DOHH2 (cell line): ENCODE measurements around the gene HOXD10.

Experiments
- H3F3A ChIP-seq: fragments of 200-600 bp; sonication (generic), shearing (Covaris generic); 2 replicates; pipeline ENCODE4 v1.6.0; 2016; ENCODE audit warnings: antibody characterized with exemption, mild to moderate bottlenecking; ENCODE audit not compliant: control insufficient read depth, insufficient read depth
- H3K27ac ChIP-seq: fragments of 200-600 bp; sonication (generic); 2 replicates; pipeline ENCODE4 v1.5.1; 2014; ENCODE audit warnings: low read depth, mild to moderate bottlenecking, low read length, moderate library complexity
- H3K27me3 ChIP-seq: fragments of 200-600 bp; sonication (generic); 2 replicates; pipeline ENCODE4 v1.6.1; 2014; ENCODE audit warnings: mild to moderate bottlenecking, low read length, mixed read lengths; ENCODE audit not compliant: control insufficient read depth
- H3K36me3 ChIP-seq: fragments of 200-600 bp; sonication (generic); 2 replicates; pipeline ENCODE4 v1.6.1; 2014; ENCODE audit warnings: mild to moderate bottlenecking, low read length, moderate library complexity, mixed read lengths; ENCODE audit not compliant: control insufficient read depth
- H3K4me1 ChIP-seq: fragments of 200-600 bp; sonication (generic); 2 replicates; pipeline ENCODE4 v1.6.1; 2014; ENCODE audit warnings: mild to moderate bottlenecking, low read length, mixed read lengths; ENCODE audit not compliant: control insufficient read depth
- H3K4me2 ChIP-seq: fragments of 200-600 bp; sonication (generic); 2 replicates; pipeline ENCODE4 v1.6.0; 2014; ENCODE audit warnings: mild to moderate bottlenecking, low read length, moderate library complexity
- H3K4me3 ChIP-seq: fragments of 200-600 bp; sonication (generic); 2 replicates; pipeline ENCODE4 v1.5.1; 2014; ENCODE audit warnings: mild to moderate bottlenecking, low read length, mixed read lengths
- H3K79me2 ChIP-seq: fragments of 200-600 bp; sonication (generic); 2 replicates; pipeline ENCODE4 v1.6.1; 2014; ENCODE audit warnings: mild to moderate bottlenecking, low read length, mixed read lengths; ENCODE audit not compliant: control insufficient read depth
- H3K9me2 ChIP-seq: fragments of 200-600 bp; sonication (generic); replicated peaks from 2 replicates; pipeline ENCODE4 v1.6.1; 2014; ENCODE audit warnings: mild to moderate bottlenecking, low read length, mixed read lengths; ENCODE audit not compliant: control insufficient read depth
- H3K9me3 ChIP-seq: fragments of 200-600 bp; sonication (generic); 2 replicates; pipeline ENCODE4 v1.6.1; 2014; ENCODE audit warnings: antibody characterized with exemption, low read length, mixed read lengths; ENCODE audit not compliant: control insufficient read depth, insufficient read depth
- H4K20me1 ChIP-seq: fragments of 200-600 bp; sonication (generic); 2 replicates; pipeline ENCODE4 v1.6.0; 2014; ENCODE audit warnings: low read depth, mild to moderate bottlenecking, antibody characterized with exemption, low read length, moderate library complexity; ENCODE audit not compliant: control insufficient read depth, insufficient read depth
- EZH2phosphoT487 ChIP-seq: fragments of 200-600 bp; sonication (generic); IDR thresholded peaks from 2 replicates; pipeline ENCODE4 v1.6.1; 2017; ENCODE audit warnings: borderline replicate concordance, mild to moderate bottlenecking, antibody characterized with exemption, low read length, moderate library complexity, mixed read lengths
- TF ChIP-seq, protein P1 (sequence below): fragments of 200-600 bp; sonication (generic); IDR thresholded peaks from one replicate; pipeline ENCODE4 v1.5.1; 2014; ENCODE audit warnings: antibody characterized with exemption, mild to moderate bottlenecking, low read depth, low read length; ENCODE audit not compliant: poor library complexity, severe bottlenecking

Gene HOXD10

DNA sequence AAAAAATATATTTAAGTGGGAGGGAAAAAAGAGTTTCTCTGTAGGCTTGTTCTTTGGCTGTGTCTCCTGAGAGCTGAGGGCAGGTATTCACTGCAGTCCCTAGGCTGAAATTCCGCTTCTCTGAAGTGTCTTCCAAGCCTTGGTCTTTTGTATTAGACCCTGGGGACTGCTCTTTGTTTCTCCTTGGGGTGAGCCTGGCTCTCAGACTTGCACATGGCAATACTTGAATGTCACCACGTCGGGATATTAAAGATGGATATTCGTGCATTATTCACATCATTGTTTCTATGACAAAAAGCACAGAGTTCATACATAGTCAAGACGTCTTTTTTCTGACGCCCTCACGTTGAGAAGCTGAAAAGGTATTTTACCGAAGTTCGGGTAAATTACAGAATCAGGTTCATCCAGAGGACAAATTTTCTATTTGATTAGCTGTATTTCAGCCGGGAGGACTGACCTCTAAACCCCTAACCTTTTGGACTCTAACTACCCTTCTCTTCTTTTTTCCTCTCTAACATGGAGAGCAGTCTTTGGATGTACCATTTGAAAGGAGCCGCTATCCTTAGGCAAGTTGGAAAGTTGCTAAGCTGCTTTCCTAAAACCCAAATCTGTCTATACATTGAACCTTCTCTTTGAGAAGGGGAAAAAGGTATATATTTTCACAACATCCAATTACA is 38.1 kb downstream of the HOXD10 start:
- Histone ChIP-seq H3K4me3 (no peak overlapping the region), H3K27me3 (no peaks in the 10 kb centered on the region), H3K36me3 (no peaks in the 10 kb centered on the region), H3K27ac (no peak overlapping the region), H3F3A (no peaks in the 10 kb centered on the region), H3K9me3 (no peaks in the 10 kb centered on the region), H3K9me2 (no peaks in the 10 kb centered on the region), H3K4me1 (no peaks in the 10 kb centered on the region), H3K4me2 (no peak overlapping the region), H4K20me1 (no peaks in the 10 kb centered on the region), H3K79me2 (no peaks in the 10 kb centered on the region)
- no peak for TF ChIP-seq EZH2phosphoT487
- TF ChIP-seq, protein P1, sequence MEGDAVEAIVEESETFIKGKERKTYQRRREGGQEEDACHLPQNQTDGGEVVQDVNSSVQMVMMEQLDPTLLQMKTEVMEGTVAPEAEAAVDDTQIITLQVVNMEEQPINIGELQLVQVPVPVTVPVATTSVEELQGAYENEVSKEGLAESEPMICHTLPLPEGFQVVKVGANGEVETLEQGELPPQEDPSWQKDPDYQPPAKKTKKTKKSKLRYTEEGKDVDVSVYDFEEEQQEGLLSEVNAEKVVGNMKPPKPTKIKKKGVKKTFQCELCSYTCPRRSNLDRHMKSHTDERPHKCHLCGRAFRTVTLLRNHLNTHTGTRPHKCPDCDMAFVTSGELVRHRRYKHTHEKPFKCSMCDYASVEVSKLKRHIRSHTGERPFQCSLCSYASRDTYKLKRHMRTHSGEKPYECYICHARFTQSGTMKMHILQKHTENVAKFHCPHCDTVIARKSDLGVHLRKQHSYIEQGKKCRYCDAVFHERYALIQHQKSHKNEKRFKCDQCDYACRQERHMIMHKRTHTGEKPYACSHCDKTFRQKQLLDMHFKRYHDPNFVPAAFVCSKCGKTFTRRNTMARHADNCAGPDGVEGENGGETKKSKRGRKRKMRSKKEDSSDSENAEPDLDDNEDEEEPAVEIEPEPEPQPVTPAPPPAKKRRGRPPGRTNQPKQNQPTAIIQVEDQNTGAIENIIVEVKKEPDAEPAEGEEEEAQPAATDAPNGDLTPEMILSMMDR: no peak

DNA sequence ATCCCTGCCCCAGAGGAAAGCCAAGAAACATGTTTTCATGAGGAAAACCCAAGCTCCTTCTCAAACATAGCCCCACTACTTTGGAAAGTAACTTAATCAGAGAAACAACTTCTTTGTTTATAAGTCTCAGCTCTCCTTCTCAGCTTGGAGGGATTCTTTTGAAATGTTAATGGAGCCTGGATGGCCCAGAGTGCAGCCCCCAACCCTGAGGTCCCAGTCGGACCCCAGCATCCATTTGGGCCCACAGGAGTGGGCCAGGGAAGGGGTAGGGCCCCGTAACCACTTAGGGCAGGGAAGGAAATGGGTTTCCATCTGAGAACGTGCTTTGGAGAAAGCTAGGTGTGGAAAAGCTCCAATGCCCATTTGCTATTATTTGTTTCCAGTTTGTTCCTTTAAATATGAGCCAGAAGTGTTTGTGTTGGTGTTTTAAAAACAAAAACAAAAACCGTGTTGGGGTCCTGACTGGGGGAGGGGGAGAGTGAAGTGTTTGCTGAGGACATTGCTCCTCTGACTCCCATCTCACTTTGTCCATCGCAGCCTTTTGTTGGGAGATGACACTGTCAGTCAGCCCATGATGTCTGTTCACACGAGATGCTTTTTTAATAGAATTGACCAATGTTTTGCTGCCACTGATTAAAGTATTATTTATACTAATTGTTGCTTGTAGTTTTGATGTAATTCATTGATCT is 38.9 kb downstream of the HOXD10 start:
- Histone ChIP-seq H3K9me2 (no peaks in the 10 kb centered on the region), H3K9me3 (no peaks in the 10 kb centered on the region; the same call in 1 of the 2 replicates), H3F3A (no peaks in the 10 kb centered on the region), H3K27me3 (no peaks in the 10 kb centered on the region), H3K79me2 (no peaks in the 10 kb centered on the region), H3K4me3 (no peak overlapping the region), H4K20me1 (no peaks in the 10 kb centered on the region), H3K27ac (no peak overlapping the region), H3K4me1 (no peaks in the 10 kb centered on the region), H3K36me3 (no peaks in the 10 kb centered on the region), H3K4me2 (no peak overlapping the region)
- TF ChIP-seq, protein P1: no peak
- TF ChIP-seq EZH2phosphoT487: no peak

DNA sequence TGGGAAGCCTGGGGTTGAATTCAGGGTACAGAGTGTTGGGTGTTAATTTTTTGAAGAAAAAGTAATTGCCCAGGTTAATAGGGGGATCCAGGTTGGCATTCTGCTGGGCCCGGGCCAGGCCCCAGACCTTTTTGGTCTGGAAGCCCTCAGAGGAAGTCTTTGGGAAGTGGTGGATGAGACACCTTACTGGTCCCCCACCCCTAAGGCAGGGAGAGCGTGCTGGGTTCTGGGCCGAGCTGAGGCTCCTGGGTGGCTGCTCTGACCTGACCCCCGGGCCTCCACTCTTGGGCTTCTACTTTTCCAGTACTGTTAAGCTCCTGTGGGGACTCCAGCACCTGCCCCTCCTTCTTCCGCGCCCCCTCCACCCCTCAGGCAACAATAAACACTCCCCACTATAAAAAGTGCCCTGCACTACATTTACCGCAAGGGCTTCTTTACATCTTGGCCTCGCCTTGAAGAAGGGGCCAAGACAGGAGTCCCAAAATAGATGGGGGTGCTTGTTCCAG is 39.8 kb downstream of the HOXD10 start:
- TF ChIP-seq, protein P1: no peak
- no peak for TF ChIP-seq EZH2phosphoT487
- Histone ChIP-seq H3K27ac (no peak overlapping the region), H3K27me3 (no peaks in the 10 kb centered on the region), H3K4me3 (no peak overlapping the region), H3K4me1 (no peaks in the 10 kb centered on the region), H3K9me2 (no peaks in the 10 kb centered on the region), H3F3A (no peaks in the 10 kb centered on the region), H3K9me3 (no peaks in the 10 kb centered on the region; the same call in 1 of the 2 replicates), H4K20me1 (no peaks in the 10 kb centered on the region), H3K79me2 (no peaks in the 10 kb centered on the region), H3K36me3 (no peaks in the 10 kb centered on the region), H3K4me2 (no peak overlapping the region)
